ENCODE results near the gene TTC9C. TPM values are rescaled to one million over a fixed set of nuclear protein-coding genes. Genes with fewer than 3 reads are reported as not detected.

The TTC9C gene
- total and polyA plus RNA-seq, 2 donors = 34.9 to 37.8 TPM

GRCh38 chr11:62774407-62774806 is 46.1 kb downstream of the TTC9C start:
- Histone ChIP-seq H3K4me1 (ENCODE audit: control insufficient read depth in 2 of 2, insufficient read depth in 2 of 2, low read length in 2 of 2) (peaks cover 5 to 22% of the 10 kb centered on the region in 2 donors), H3K27ac (ENCODE audit: low read depth in 1 of 2, low read length in 1 of 2) (no peak overlapping the region), H3K27me3 (ENCODE audit: control insufficient read depth in 2 of 2, insufficient read depth in 1 of 2, low read length in 1 of 2) (no peaks in the 10 kb centered on the region), H3K4me3 (ENCODE audit: low read length in 2 of 2) (no peak overlapping the region), H3K36me3 (ENCODE audit: control insufficient read depth in 2 of 2, insufficient read depth in 2 of 2, low read length in 1 of 2) (peaks cover 34 to 38% of the 10 kb centered on the region in 2 donors), H3K9me3 (ENCODE audit: control insufficient read depth in 2 of 2, insufficient read depth in 1 of 2, low read length in 1 of 2) (no peaks in the 10 kb centered on the region)
- DNase-seq (ENCODE audit: low read depth in 6 of 9, low spot score in 9 of 9) = no peak
- WGBS = 97% methylated on average over 6 of the region's 6 CpGs

DNA sequence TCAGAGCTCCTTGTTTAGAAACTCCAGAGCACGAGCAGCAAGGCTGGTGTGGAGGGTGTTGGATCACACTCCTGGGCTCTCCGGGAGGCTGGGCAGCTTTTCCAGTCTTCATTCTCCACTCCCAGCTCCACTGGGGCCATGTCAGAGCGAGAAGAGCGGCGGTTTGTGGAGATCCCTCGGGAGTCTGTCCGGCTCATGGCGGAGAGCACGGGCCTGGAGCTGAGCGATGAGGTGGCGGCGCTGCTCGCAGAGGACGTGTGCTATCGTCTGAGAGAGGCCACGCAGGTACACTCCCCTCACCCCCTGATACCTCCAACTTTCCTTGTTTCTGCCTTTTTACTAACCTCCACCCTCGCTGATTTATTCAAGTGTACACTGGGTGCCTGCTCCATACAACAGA is 47.4 kb downstream of the TTC9C start:
- H3K27ac ChIP-seq (ENCODE audit: low read depth in 1 of 2, low read length in 1 of 2) = no peak overlapping the region
- WGBS = 98% methylated on average over 17 of the region's 17 CpGs
- H3K4me3 ChIP-seq (ENCODE audit: low read length in 2 of 2) = no peak overlapping the region
- peaks cover 38 to 42% of the 10 kb centered on the region in 2 donors for H3K36me3 ChIP-seq (ENCODE audit: control insufficient read depth in 2 of 2, insufficient read depth in 2 of 2, low read length in 1 of 2)
- no peaks in the 10 kb centered on the region for H3K9me3 ChIP-seq (ENCODE audit: control insufficient read depth in 2 of 2, insufficient read depth in 1 of 2, low read length in 1 of 2)
- H3K27me3 ChIP-seq (ENCODE audit: control insufficient read depth in 2 of 2, insufficient read depth in 1 of 2, low read length in 1 of 2) = no peaks in the 10 kb centered on the region
- DNase-seq (ENCODE audit: low read depth in 6 of 9, low spot score in 9 of 9) = no peak
- H3K4me1 ChIP-seq (ENCODE audit: control insufficient read depth in 2 of 2, insufficient read depth in 2 of 2, low read length in 2 of 2) = peaks cover 5 to 11% of the 10 kb centered on the region in 2 donors

GRCh38 chr11:62777389-62777788 is 49.1 kb downstream of the TTC9C start:
- no peaks in the 10 kb centered on the region for H3K27me3 ChIP-seq (ENCODE audit: control insufficient read depth in 2 of 2, insufficient read depth in 1 of 2, low read length in 1 of 2)
- no peak for DNase-seq (ENCODE audit: low read depth in 6 of 9, low spot score in 9 of 9)
- no peak overlapping the region for H3K27ac ChIP-seq (ENCODE audit: low read depth in 1 of 2, low read length in 1 of 2)
- H3K9me3 ChIP-seq (ENCODE audit: control insufficient read depth in 2 of 2, insufficient read depth in 1 of 2, low read length in 1 of 2) = no peaks in the 10 kb centered on the region
- 97% methylated on average over 2 of the region's 2 CpGs for WGBS
- peaks cover 0 to under 1% of the 10 kb centered on the region in 2 donors for H3K4me1 ChIP-seq (ENCODE audit: control insufficient read depth in 2 of 2, insufficient read depth in 2 of 2, low read length in 2 of 2)
- peaks cover 45 to 49% of the 10 kb centered on the region in 2 donors for H3K36me3 ChIP-seq (ENCODE audit: control insufficient read depth in 2 of 2, insufficient read depth in 2 of 2, low read length in 1 of 2)
- H3K4me3 ChIP-seq (ENCODE audit: low read length in 2 of 2) = no peak overlapping the region

DNA sequence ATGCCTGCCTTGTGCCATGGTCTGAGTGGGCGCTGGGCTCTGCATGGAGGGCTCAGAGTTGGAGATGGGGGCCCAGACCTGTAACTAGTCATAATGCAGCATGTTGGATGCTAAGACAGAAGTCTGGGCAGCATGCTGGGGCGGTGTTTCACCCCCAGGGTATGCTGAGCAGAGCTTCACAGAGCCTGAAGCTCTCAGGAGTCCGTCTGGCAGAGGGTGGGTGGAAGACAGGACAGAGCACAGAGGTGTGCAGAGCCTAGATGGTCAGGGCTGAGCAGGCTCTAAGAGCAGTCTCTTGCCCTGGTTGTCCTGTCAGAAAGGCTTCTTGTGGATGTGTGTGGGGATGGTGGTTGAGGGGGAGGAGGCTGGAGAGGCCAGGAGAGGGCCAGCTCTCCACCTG is 50.2 kb downstream of the TTC9C start:
- H3K27ac ChIP-seq (ENCODE audit: low read depth in 1 of 2, low read length in 1 of 2) = no peak overlapping the region
- H3K36me3 ChIP-seq (ENCODE audit: control insufficient read depth in 2 of 2, insufficient read depth in 2 of 2, low read length in 1 of 2) = peaks cover 49 to 53% of the 10 kb centered on the region in 2 donors
- H3K4me1 ChIP-seq (ENCODE audit: control insufficient read depth in 2 of 2, insufficient read depth in 2 of 2, low read length in 2 of 2) = no peaks in the 10 kb centered on the region
- no peaks in the 10 kb centered on the region for H3K9me3 ChIP-seq (ENCODE audit: control insufficient read depth in 2 of 2, insufficient read depth in 1 of 2, low read length in 1 of 2)
- DNase-seq (ENCODE audit: low read depth in 6 of 9, low spot score in 9 of 9) = no peak
- no peak overlapping the region for H3K4me3 ChIP-seq (ENCODE audit: low read length in 2 of 2)
- no peaks in the 10 kb centered on the region for H3K27me3 ChIP-seq (ENCODE audit: control insufficient read depth in 2 of 2, insufficient read depth in 1 of 2, low read length in 1 of 2)
- WGBS = 97% methylated on average over 3 of the region's 3 CpGs

DNA sequence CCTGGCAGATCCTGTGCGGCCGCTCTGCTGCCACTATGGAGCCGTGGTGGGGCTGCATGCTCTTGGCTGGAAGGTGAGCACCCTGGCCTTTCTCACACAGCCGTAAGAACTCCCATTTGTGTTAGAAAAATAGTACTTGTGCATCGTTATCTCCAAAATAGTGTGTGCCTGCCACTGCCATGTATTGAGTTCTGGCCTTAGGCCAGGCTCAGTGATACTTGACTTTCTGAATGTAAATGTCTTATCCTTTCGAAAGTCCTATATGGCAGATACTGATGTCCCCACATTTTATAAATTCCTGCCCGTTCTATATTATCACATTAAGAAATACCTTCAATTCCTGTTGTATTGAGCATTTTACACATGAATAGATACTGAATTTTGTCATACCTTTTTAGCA is 54.5 kb downstream of the TTC9C start:
- no peaks in the 10 kb centered on the region for H3K27me3 ChIP-seq (ENCODE audit: control insufficient read depth in 2 of 2, insufficient read depth in 1 of 2, low read length in 1 of 2)
- peaks cover 23 to 42% of the 10 kb centered on the region in 2 donors for H3K36me3 ChIP-seq (ENCODE audit: control insufficient read depth in 2 of 2, insufficient read depth in 2 of 2, low read length in 1 of 2)

GRCh38 chr11:62786318-62787004 is 58.2 kb downstream of the TTC9C start:
- peak overlapping the region; percentile 96 to 98 for H3K27ac ChIP-seq (ENCODE audit: low read depth in 1 of 2, low read length in 1 of 2)
- peak overlapping the region; percentile 93 to 99 for H3K4me3 ChIP-seq (ENCODE audit: low read length in 2 of 2)
- DNase-seq (ENCODE audit: low read depth in 6 of 9, low spot score in 9 of 9) = peak in 8 of 9 donors; percentile 62 to 92 (median 82)
- no peaks in the 10 kb centered on the region for H3K9me3 ChIP-seq (ENCODE audit: control insufficient read depth in 2 of 2, insufficient read depth in 1 of 2, low read length in 1 of 2)
- peaks cover 0 to 32% of the 10 kb centered on the region in 2 donors for H3K4me1 ChIP-seq (ENCODE audit: control insufficient read depth in 2 of 2, insufficient read depth in 2 of 2, low read length in 2 of 2)
- 2% methylated on average over 51 of the region's 51 CpGs for WGBS
- no peaks in the 10 kb centered on the region for H3K27me3 ChIP-seq (ENCODE audit: control insufficient read depth in 2 of 2, insufficient read depth in 1 of 2, low read length in 1 of 2)
- H3K36me3 ChIP-seq (ENCODE audit: control insufficient read depth in 2 of 2, insufficient read depth in 2 of 2, low read length in 1 of 2) = peaks cover 30 to 44% of the 10 kb centered on the region in 2 donors

More for the DNA sequence above, 54.5 kb downstream of the TTC9C start:
- no peak overlapping the region for H3K27ac ChIP-seq (ENCODE audit: low read depth in 1 of 2, low read length in 1 of 2)
- no peak for DNase-seq (ENCODE audit: low read depth in 6 of 9, low spot score in 9 of 9)
- no peak overlapping the region for H3K4me3 ChIP-seq (ENCODE audit: low read length in 2 of 2)
- H3K4me1 ChIP-seq (ENCODE audit: control insufficient read depth in 2 of 2, insufficient read depth in 2 of 2, low read length in 2 of 2) = peaks cover 0 to 6% of the 10 kb centered on the region in 2 donors
- 98% methylated on average over 7 of the region's 7 CpGs for WGBS
- no peaks in the 10 kb centered on the region for H3K9me3 ChIP-seq (ENCODE audit: control insufficient read depth in 2 of 2, insufficient read depth in 1 of 2, low read length in 1 of 2)

DNA sequence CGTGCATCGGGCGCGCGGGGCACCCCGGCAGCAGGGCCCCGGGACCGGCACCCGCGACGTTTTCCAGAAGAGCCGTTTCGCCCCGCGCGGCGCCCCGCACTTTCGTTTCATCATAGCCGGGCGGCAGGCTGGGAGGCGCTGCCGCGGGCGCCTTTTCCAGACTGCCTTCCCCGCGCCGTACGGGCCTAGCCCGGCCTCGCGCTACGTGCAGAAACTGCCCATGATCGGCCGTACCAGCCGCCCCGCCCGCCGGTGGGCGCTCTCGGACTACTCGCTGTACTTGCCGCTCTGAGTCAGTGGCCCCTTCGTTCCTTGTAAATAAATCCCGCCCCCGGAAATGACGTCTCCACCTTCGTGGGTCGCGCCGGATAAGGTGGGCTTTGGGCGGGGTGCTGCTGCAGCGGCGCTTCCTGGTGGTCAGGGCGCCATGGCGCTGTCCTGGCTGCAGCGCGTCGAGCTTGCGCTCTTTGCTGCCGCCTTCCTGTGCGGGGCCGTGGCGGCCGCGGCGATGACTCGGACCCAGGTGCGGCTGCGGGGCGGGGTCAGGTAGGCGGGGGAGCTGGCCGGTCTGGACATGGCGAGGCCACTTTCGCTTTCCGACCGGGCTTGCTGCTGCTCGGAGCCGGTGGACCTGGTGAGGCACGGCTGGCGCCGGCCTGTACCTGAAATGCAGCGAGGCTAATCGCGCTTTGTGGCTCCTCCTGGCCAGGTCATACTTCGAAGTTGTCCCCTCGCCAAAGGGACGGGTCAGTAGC is 58.9 kb downstream of the TTC9C start, which contains the start of gene TMEM179B:
Gene TMEM179B, plus strand, starts transcription at position 398 of the 755 bp plus-strand sequence. Its CDS starts 30 bp downstream, at position 428.
- DNase-seq (ENCODE audit: low read depth in 6 of 9, low spot score in 9 of 9) = peak; percentile 96 to 100 (median 99)
- peak within 1 kb of the TSS; percentile 93 to 99 for H3K4me3 ChIP-seq (ENCODE audit: low read length in 2 of 2)
- H3K27ac ChIP-seq (ENCODE audit: low read depth in 1 of 2, low read length in 1 of 2) = peak within 1 kb of the TSS; percentile 96 to 98
- H3K4me1 ChIP-seq (ENCODE audit: control insufficient read depth in 2 of 2, insufficient read depth in 2 of 2, low read length in 2 of 2) = peaks cover 1 to 35% of the 10 kb centered on the region in 2 donors
- H3K36me3 ChIP-seq (ENCODE audit: control insufficient read depth in 2 of 2, insufficient read depth in 2 of 2, low read length in 1 of 2) = peaks cover 25 to 41% of the 10 kb centered on the region in 2 donors
- under 1% methylated on average over 88 of the region's 88 CpGs for WGBS
- H3K27me3 ChIP-seq (ENCODE audit: control insufficient read depth in 2 of 2, insufficient read depth in 1 of 2, low read length in 1 of 2) = no peaks in the 10 kb centered on the region
- H3K9me3 ChIP-seq (ENCODE audit: control insufficient read depth in 2 of 2, insufficient read depth in 1 of 2, low read length in 1 of 2) = no peaks in the 10 kb centered on the region

Measured in thymus (tissue), 11 donors.